Activated T-cell treated with anti-CD3 and anti-CD28 coated beads for 24 hours (primary cell): ENCODE measurements around the gene PRDX1.
"Not testable (repeated sequence)": the region's sequence is repeated elsewhere in the genome, so short reads cannot be mapped to it uniquely, and the experiment has no call there.

Source experiments
- DNase-seq: peaks from one replicate; pipeline ENCODE4 v3.0.0-alpha.2; 2020; ENCODE audit warnings: low read depth

Gene PRDX1

GRCh38 chr1:45535988-45536766 is 14.5 kb upstream of the PRDX1 start:
- DNase-seq = no peak

- no peak for DNase-seq
Observed at GRCh38 chr1:45531873-45532272, 10.2 kb upstream of the PRDX1 start.

GRCh38 chr1:45530632-45531135 is 9.0 kb upstream of the PRDX1 start:
- no peak for DNase-seq

GRCh38 chr1:45526135-45526644 is 4.5 kb upstream of the PRDX1 start:
- DNase-seq = no peak

- not testable (repeated sequence) for DNase-seq
Observed at GRCh38 chr1:45523975-45524374, 2.3 kb upstream of the PRDX1 start.

GRCh38 chr1:45523516-45523915 is 1.8 kb upstream of the PRDX1 start:
- not testable (repeated sequence) for DNase-seq

- no peak for DNase-seq
Observed at GRCh38 chr1:45522324-45523104, 830 bp upstream of the PRDX1 start.

- not testable (repeated sequence) for DNase-seq
Observed at GRCh38 chr1:45519774-45520173, 1.9 kb downstream of the PRDX1 start.

- DNase-seq = no peak
Observed at GRCh38 chr1:45518910-45519309, 2.8 kb downstream of the PRDX1 start.

- DNase-seq = not testable (repeated sequence)
Observed at GRCh38 chr1:45518366-45518765, 3.3 kb downstream of the PRDX1 start.

GRCh38 chr1:45516465-45516864 is 5.2 kb downstream of the PRDX1 start:
- no peak for DNase-seq

- no peak for DNase-seq
Observed at GRCh38 chr1:45516036-45516435, 5.6 kb downstream of the PRDX1 start.

- not testable (repeated sequence) for DNase-seq
Observed at GRCh38 chr1:45513532-45514260, 8.0 kb downstream of the PRDX1 start.

- DNase-seq = peak; percentile 46
Observed at GRCh38 chr1:45512641-45513054, 9.0 kb downstream of the PRDX1 start.

- DNase-seq = no peak
Observed at GRCh38 chr1:45510972-45511527, 10.6 kb downstream of the PRDX1 start.

- DNase-seq = no peak
Observed at GRCh38 chr1:45510036-45510971, 11.4 kb downstream of the PRDX1 start.

GRCh38 chr1:45508295-45509151 is 13.2 kb downstream of the PRDX1 start:
- no peak for DNase-seq

GRCh38 chr1:45507893-45508292 is 13.8 kb downstream of the PRDX1 start:
- DNase-seq = no peak

GRCh38 chr1:45507195-45507594 is 14.5 kb downstream of the PRDX1 start:
- no peak for DNase-seq
